GM19324 (cell line): Measurements from ENCODE around the gene SETD3.
"Not testable (repeated sequence)": the region's sequence is repeated elsewhere in the genome, so short reads cannot be mapped to it uniquely, and the experiment has no call there.

ENCODE experiments used
- ATAC-seq: cut with Tn5 transposase; IDR thresholded peaks from one replicate; pipeline ENCODE4 v1.9.1; 2021; ENCODE audit warnings: mild to moderate bottlenecking, moderate library complexity; ENCODE audit not compliant: unreplicated experiment, low FRiP score

Gene SETD3

DNA sequence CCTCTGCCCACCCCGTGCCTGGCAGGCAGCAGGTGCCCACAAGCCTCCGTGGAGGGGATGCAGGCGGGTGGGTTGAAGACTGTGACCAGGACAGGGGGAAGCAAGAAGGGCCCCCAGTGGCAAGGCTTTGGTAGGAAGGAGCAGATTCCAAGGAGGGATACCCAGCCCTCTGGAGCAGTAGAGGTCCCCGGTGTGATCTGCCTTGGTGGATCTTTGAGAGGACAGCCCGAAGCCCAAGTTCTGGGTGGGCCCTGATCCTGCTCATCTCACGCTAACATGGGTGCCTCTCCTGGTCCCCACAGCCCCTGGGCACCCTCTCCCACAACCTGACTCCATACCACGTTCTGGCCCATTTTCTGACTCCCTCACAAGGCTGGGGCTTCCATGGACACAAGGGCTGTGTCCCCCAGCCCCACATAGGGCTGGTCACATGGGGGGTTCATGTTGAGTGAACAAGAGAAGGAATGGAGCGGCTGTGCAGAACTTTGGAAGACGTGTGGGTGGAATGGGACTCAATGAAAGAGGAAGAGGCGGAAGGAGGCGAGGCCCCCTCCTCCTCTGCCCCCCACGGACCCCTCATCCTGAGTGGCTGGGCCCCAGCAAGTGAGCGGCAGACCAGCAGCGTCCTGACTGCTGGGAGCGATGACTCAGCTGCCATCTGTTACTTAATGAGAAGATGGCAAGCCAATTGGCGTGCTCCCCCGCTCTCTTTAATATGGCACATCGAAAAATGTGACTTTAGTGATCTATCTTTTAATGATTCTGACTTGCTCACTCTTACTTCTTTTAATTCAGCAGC, 131.6 kb downstream of the SETD3 start:
- no peak for ATAC-seq

DNA sequence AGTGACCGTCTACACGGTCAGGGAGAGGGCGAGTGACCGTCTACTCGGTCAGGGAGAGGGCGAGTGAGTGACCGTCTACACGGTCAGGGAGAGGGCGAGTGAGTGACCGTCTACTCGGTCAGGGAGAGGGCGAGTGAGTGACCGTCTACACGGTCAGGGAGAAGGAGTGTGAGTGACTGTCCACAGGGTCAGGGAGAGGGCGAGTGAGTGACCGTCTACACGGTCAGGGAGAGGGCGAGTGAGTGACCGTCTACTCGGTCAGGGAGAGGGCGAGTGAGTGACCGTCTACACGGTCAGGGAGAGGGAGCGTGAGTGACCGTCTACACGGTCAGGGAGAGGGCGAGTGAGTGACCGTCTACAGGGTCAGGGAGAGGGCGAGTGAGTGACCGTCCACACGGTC, 132.4 kb downstream of the SETD3 start:
- ATAC-seq, result not testable (repeated sequence)
